ENCODE measurements around the gene SUPT16H. TPM values are rescaled to one million over a fixed set of nuclear protein-coding genes. Genes with fewer than 3 reads are reported as not detected.
A peak's percentile ranks its signal among the peaks of the same experiment; 100 is the strongest.

The SUPT16H gene
- total and polyA plus RNA-seq, 2 of the 13 experiments (the other 11 are each of a cell fraction or from before 2014, with no cell fraction given), result 77.5 to 230 TPM

GRCh38 chr14:21428930-21429329 is 45.1 kb upstream of the SUPT16H start:
- H3K27ac ChIP-seq (ENCODE audit: extremely low read length, insufficient read depth, low read length), result no peak overlapping the region
- in situ Hi-C loops (cut with HindIII; ENCODE audit: extremely low pct_ligation_motif_present, low pct_unique_long_range_greater_than_20kb), result no loop called here
- H3K4me1 ChIP-seq (ENCODE audit: insufficient read depth, low read length), result no peaks in the 10 kb centered on the region
- TF ChIP-seq ZNF562 (CRISPR knock-in tag; IDR thresholded peaks at IDR 0.05; ENCODE audit: borderline replicate concordance) (0 out of 2 replicates have a peak, but pooled peaks have one; percentile 56), REL (CRISPR knock-in tag; conservative IDR thresholded peaks at IDR 0.05) (0 out of 2 replicates have a peak, but pooled peaks have one; percentile 53), ZNF841 (CRISPR knock-in tag; IDR thresholded peaks at IDR 0.05; ENCODE audit: borderline replicate concordance) (0 out of 2 replicates have a peak, but pooled peaks have one; percentile 26), PPARG (CRISPR knock-in tag; conservative IDR thresholded peaks at IDR 0.05) (no peak), ZC3H13 (CRISPR knock-in tag; IDR thresholded peaks at IDR 0.05) (0 out of 2 replicates have a peak, but pooled peaks have one; percentile 33)
- H3K4me2 ChIP-seq (ENCODE audit: low read depth, low read length), result no peak overlapping the region
- peaks cover 25% of the 10 kb centered on the region for H3K79me2 ChIP-seq (ENCODE audit: insufficient read depth, low read length)
- no peaks in the 10 kb centered on the region for H4K20me1 ChIP-seq (ENCODE audit: insufficient read depth, low read length)
- no peak overlapping the region for H3K9ac ChIP-seq (ENCODE audit: insufficient read depth, low read depth, low read length)
- BruUV-seq (replicated peaks), result no TSS peak
- WGBS (ENCODE audit: low lambda C conversion rate), result 98% methylated on average over 4 of the region's 4 CpGs
- no peaks in the 10 kb centered on the region for H3K27me3 ChIP-seq (ENCODE audit: control insufficient read depth in 1 of 2, insufficient read depth in 2 of 2, low read length in 2 of 2)
- FAIRE-seq (no peak), ATAC-seq (no peak), DNase-seq (ENCODE audit: low spot score) (no peak)
- H3K4me3 ChIP-seq (replicated peaks in 1 of 3; ENCODE audit: insufficient read depth in 1 of 3, low read depth in 2 of 3, low read length in 3 of 3), result no peak overlapping the region
- CTCF ChIA-PET (ENCODE audit: low intra/inter-chr PET ratio, low total read pairs), result no interaction called here
- peaks cover 42 to 80% of the 10 kb centered on the region in 2 experiments for H3K36me3 ChIP-seq (replicated peaks in 1 of 2; ENCODE audit: control insufficient read depth in 1 of 2, insufficient read depth in 2 of 2, low read length in 2 of 2)
- POLR2A ChIA-PET, result no interaction called here
- H2AFZ ChIP-seq (ENCODE audit: low read length), result no peak overlapping the region
- no peaks in the 10 kb centered on the region for H3K9me3 ChIP-seq (ENCODE audit: low read length)
- intact Hi-C loops (cut with micrococcal nuclease; ENCODE audit: unreplicated experiment), result no loop called here

- TF ChIP-seq ZNF850 (CRISPR knock-in tag; conservative IDR thresholded peaks at IDR 0.05), result no peak
- FAIRE-seq, result no peak
- WGBS (ENCODE audit: low lambda C conversion rate), result 97% methylated on average over 1 of the region's 1 CpG
Measured at GRCh38 chr14:21426692-21427091, 42.9 kb upstream of the SUPT16H start.

More at GRCh38 chr14:21426692-21427091, 42.9 kb upstream of the SUPT16H start:
- Histone ChIP-seq H3K9ac (ENCODE audit: insufficient read depth, low read depth, low read length) (no peak overlapping the region), H3K4me1 (ENCODE audit: insufficient read depth, low read length) (no peaks in the 10 kb centered on the region), H3K4me2 (ENCODE audit: low read depth, low read length) (no peak overlapping the region), H2AFZ (ENCODE audit: low read length) (no peak overlapping the region), H3K9me3 (ENCODE audit: low read length) (no peaks in the 10 kb centered on the region), H3K27me3 (ENCODE audit: control insufficient read depth in 1 of 2, insufficient read depth in 2 of 2, low read length in 2 of 2) (no peaks in the 10 kb centered on the region), H3K79me2 (ENCODE audit: insufficient read depth, low read length) (peaks cover 4% of the 10 kb centered on the region), H3K36me3 (replicated peaks in 1 of 2; ENCODE audit: control insufficient read depth in 1 of 2, insufficient read depth in 2 of 2, low read length in 2 of 2) (peaks cover 55 to 90% of the 10 kb centered on the region in 2 experiments), H3K4me3 (replicated peaks in 1 of 3; ENCODE audit: insufficient read depth in 1 of 3, low read depth in 2 of 3, low read length in 3 of 3) (no peak overlapping the region), H4K20me1 (ENCODE audit: insufficient read depth, low read length) (no peaks in the 10 kb centered on the region), H3K27ac (ENCODE audit: extremely low read length, insufficient read depth, low read length) (no peak overlapping the region)
- in situ Hi-C loops (cut with HindIII; ENCODE audit: extremely low pct_ligation_motif_present, low pct_unique_long_range_greater_than_20kb), result no loop called here
- POLR2A ChIA-PET, result interaction anchor here (0.6 to 1.8 kb wide), 2 partner anchors 11 to 356 kb away, joined by 3 to 4 read pairs; no protein-coding TSS in a partner anchor
- BruUV-seq (replicated peaks), result no TSS peak
- intact Hi-C loops (cut with micrococcal nuclease; ENCODE audit: unreplicated experiment), result no loop called here
- CTCF ChIA-PET (ENCODE audit: low intra/inter-chr PET ratio, low total read pairs), result no interaction called here
- ATAC-seq, result no peak
- no peak for DNase-seq (ENCODE audit: low spot score)

All from HepG2 (cell line).